GM21526 (cell line): ENCODE measurements around the gene SIK2.
"Not testable (repeated sequence)": the region's sequence is repeated elsewhere in the genome, so short reads cannot be mapped to it uniquely, and the experiment has no call there.

Experiments used
- ATAC-seq: cut with Tn5 transposase; IDR thresholded peaks from one replicate; pipeline ENCODE4 v1.9.1; 2021; ENCODE audit warnings: moderate library complexity; ENCODE audit not compliant: unreplicated experiment, low FRiP score

SIK2 gene

DNA sequence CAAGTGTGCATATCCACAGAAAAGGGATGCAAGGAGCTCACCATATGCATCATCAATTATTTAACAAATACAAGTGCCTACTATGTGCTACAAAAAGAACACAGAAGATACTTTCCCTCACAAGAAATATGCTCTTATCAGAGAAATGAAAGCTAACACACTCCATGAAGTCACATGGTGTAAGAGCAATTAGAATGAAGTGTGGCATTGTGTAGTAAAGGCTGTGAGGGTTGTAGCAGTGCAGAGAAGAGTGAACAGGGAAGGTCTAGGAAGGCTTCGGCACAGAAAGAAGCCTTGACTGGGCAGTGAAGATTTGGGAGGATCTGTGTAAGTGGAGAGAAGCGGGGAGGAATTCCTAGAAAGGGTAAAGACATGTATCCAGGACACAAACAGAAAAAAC, 141.5 kb downstream of the SIK2 start:
- ATAC-seq, result no peak

GRCh38 chr11:111745719-111746504, 143.7 kb downstream of the SIK2 start:
- ATAC-seq, result no peak

GRCh38 chr11:111748035-111748804, 146.0 kb downstream of the SIK2 start:
- ATAC-seq, result no peak

DNA sequence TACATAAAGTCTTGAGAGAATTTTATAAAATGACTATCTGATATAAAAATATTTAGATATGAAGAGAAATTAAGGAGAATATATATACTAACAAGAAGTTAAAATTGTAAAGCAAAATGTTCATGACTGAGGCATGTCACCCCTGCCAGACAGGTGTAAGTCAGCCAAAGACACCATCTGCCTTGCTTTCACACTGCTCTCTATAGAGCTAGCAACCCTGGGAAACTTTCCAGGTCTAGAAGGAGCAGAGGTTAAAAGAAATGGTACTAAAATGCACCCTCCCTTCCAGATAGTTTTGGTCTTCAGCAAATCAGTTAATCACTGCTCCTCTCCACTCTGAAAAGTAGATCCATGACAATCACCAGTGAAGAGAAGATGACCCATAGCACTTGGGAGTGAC, 147.4 kb downstream of the SIK2 start:
- no peak for ATAC-seq

- no peak for ATAC-seq
Measured at GRCh38 chr11:111756097-111756496, 153.8 kb downstream of the SIK2 start.

DNA sequence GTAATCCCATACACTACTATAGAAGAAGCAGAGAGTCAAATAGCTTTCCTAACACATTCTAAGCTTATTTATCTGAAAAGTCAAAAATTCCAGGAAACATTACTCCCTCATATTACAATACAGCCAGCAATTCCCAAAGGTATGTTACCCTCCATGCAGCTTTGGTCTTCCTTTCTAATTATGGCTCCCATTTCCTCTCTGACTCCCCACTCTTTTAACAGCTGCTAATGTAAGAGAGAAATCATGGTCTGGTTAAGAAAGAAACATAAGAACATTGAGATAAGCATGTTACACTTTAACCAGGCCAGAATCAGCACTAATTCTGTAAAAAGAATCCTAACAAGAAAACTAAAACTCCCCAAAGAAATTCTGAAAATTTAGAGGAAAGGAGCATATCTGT, 157.1 kb downstream of the SIK2 start:
- ATAC-seq, result no peak

GRCh38 chr11:111759778-111760407, 157.6 kb downstream of the SIK2 start:
- ATAC-seq, result no peak

DNA sequence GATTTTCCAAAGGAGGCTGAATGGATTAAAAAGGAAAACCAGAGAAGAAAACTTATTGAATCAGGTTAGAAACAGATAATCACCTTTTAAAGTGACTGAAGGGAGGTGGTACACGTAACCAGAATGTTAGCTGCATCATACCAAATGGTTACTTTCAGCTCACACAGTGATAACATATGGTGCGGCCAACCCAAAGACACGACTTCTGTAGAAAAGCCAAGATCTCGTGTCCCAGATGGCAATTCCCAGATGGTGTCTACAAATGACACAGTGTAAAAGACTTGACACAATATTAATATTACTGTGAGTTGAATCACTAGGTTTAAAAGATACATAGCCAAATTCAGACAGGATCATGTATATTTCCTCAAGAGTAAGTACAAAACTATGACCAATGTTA, 158.8 kb downstream of the SIK2 start:
- ATAC-seq, result no peak

DNA sequence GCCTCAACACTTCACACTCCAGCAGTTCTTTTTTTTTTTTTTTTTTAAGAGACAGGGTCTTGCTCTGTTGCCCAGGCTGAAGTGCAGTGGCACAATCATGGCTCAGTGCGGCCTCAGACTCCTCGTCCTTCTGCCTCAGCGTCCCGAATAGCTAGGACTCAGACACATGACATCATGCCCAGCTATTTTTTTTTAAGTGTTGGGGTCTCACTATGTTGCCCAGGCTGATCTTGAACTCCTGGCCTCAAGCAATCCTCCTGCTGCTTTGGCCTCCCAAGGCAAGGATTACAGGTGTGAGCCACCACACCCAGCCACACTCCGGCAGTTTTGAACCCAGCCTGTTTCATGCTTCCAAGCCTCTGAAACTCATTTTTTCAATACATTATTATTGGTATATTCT, 160.3 kb downstream of the SIK2 start:
- no peak for ATAC-seq

- no peak for ATAC-seq
Measured at GRCh38 chr11:111762981-111763643, 160.9 kb downstream of the SIK2 start.

DNA sequence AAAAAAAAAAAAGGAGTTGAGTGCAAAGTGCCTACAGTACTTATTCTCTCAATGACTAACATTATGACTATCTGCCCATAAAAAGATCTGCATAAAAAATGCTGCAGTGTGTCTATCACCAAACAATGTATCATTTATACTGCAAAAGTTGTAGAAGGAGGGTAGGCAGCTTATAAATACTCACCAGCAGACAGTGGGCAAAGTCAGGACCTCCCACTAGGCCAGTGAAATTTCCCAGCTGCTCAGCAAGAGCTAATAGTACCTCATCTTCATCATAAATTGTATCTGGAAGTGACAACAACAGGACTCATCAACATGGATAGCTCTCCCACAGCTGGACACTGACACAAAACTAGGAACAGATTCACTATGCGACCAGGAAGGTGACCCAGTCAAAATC, 162.4 kb downstream of the SIK2 start:
- no peak for ATAC-seq

GRCh38 chr11:111765320-111765983, 163.2 kb downstream of the SIK2 start:
- ATAC-seq, result peak; percentile 12

DNA sequence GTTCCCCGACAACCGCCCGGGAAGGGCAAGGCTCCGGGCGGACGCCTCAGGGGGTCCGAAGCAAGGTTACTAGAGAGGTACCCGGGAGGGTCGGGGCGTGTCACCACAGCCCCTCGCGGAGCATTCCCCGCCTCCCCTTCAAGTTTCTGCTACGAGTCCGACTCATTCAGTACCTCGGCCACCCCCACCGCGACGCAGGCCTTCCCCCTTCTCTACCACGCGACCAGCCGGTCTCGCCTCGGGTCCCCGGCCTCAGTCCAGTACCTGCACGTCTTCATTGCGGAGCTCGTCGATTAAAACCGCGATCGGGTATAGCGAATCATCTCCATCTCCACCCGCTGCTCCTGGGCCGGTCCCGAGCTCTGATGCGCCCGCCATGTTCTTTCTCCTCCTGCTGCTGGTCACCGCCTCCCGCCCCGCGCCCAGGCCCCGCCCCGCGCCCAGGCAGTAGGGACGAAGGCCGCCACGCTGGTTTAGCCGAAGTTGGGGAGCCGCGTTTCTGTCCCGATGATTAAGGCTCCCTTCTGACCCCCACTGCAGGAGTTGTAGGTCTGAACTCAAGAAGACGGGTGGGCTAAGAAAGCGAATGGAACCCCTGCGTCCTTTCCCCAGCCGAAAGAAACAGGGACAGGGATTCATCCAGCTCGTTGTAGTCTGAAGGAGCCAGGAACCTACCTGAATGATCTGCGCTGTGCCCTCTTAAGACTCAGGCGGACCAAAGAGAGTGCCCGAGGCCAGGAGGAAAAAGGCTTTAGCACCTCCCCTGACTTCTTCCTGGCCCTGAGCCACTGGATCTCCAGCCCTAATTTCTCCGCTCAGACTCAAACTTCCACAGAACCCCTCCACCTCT, 164.0 kb downstream of the SIK2 start, which contains the start of gene PPP2R1B:
TSS of gene PPP2R1B (minus strand) at position 406 of the 850 bp plus-strand sequence. CDS start at position 378, 28 bp downstream.
- ATAC-seq, result peak; percentile 79

GRCh38 chr11:111766834-111767142, 164.5 kb downstream of the SIK2 start:
- ATAC-seq, result no peak

DNA sequence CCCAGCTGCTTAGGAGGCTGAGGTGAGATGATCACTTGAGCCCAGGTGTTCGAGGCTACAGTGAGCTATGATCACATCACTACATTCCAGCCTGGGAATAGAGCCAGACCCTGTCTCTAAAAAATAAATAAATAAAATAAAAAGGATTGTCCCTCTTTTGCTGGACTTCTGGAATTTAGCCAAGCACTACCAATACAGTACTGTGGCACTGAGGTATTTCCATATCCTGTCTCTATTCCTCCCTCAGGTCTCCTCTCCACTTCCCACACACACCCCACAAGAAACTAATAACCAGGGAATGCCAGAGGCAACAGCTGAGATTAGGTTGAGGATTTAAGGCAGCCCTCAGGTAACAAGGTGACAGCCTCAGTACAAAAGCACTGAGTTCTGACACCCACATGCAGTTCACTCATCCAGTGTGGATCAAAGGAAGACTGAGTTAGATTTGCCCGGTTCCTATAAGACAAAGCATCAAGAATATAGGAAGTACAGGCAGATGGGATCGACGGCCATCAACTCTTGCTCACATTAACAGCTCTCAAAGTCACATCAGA, 168.4 kb downstream of the SIK2 start:
- ATAC-seq, result no peak

DNA sequence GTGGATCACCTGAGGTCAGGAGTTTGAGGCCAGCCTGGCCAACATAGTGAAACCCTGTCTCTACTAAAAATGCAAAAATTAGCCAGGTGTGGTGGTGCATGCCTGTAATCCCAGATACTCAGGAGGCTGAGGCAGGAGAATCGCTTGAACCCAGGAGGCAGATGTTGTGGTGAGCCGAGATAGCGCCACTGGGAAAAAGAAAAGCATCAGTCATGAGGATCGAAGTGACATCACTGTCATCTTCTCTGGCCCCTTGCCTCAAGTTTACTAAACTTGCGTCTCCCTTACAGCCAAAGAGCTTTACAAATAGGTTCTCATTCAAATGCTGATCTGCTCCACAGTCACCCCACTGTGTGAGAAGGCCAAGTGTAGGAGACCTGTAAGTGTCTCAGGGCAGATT, 169.0 kb downstream of the SIK2 start:
- not testable (repeated sequence) for ATAC-seq

DNA sequence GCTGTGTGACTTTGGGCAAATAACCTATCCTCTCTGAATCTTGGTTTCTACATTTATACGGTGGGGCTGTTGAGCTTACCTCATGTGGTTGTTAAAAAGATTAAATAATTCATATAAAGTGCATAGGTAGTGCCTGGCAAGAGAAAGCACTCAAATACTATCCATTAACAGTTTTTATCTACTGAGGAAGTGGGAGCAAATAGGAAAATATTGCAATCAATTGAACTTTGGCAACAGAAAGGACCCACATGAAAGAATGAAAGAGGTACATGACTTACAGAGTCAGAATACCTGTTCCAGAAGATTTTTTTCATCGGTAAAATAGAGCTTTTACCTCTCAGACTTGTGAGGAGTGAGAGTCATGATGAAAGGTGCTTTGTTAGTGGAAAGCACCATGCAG, 170.3 kb downstream of the SIK2 start:
- ATAC-seq, result no peak

GRCh38 chr11:111774955-111775710, 172.9 kb downstream of the SIK2 start:
- no peak for ATAC-seq
